Epithelial cell of esophagus (primary cell): ENCODE data around the gene GMPS.
A peak's percentile ranks its signal among the peaks of the same experiment; 100 is the strongest.

Source experiments
- DNase-seq: peaks from one replicate; pipeline ENCODE4 v3.0.0; 2010; ENCODE audit warnings: low read depth
- H3K4me3 ChIP-seq: 2 replicates; pipeline ENCODE4 v1.5.1; 2011; ENCODE audit warnings: mild to moderate bottlenecking, low read length, control low read depth
- TF ChIP-seq, protein P1 (sequence below): IDR thresholded peaks from 2 replicates; pipeline ENCODE4 v1.5.1; 2011; ENCODE audit warnings: low read depth, mild to moderate bottlenecking, low read length, control low read depth, inconsistent platforms; ENCODE audit not compliant: insufficient read depth; ENCODE audit errors: missing control alignments

Gene GMPS

DNA sequence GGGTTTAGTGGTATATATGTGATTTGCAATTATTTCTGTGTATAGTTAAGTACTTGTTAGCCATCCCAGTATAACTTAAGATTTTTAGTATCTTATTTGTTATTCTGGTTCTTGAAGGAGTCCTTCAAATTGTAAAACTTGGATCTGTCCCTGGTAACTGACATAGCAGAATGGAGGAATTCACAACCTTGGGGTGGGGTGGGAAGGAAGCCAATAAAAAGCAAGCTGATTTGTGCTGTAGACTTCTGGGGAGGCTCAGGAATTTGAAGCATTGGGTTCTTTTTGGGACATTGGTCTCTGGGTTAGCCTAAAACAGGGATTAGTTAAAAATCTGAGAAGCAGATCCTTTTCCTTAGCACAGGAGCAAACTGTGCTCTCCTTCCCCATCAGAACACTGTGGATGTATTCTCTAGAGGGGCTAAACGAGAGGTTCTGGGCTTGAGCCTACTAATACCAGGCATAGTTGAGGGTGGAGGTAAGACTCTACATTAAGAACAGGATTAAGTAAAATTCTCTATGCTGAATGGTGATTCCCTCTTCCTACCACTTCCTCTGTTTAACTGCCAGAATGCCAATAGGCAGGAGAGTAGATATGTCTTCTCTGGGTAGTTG lies 42.2 kb downstream of the GMPS start:
- DNase-seq: no peak
- no peak overlapping the region for H3K4me3 ChIP-seq
- TF ChIP-seq, protein P1, sequence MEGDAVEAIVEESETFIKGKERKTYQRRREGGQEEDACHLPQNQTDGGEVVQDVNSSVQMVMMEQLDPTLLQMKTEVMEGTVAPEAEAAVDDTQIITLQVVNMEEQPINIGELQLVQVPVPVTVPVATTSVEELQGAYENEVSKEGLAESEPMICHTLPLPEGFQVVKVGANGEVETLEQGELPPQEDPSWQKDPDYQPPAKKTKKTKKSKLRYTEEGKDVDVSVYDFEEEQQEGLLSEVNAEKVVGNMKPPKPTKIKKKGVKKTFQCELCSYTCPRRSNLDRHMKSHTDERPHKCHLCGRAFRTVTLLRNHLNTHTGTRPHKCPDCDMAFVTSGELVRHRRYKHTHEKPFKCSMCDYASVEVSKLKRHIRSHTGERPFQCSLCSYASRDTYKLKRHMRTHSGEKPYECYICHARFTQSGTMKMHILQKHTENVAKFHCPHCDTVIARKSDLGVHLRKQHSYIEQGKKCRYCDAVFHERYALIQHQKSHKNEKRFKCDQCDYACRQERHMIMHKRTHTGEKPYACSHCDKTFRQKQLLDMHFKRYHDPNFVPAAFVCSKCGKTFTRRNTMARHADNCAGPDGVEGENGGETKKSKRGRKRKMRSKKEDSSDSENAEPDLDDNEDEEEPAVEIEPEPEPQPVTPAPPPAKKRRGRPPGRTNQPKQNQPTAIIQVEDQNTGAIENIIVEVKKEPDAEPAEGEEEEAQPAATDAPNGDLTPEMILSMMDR: no peak

DNA sequence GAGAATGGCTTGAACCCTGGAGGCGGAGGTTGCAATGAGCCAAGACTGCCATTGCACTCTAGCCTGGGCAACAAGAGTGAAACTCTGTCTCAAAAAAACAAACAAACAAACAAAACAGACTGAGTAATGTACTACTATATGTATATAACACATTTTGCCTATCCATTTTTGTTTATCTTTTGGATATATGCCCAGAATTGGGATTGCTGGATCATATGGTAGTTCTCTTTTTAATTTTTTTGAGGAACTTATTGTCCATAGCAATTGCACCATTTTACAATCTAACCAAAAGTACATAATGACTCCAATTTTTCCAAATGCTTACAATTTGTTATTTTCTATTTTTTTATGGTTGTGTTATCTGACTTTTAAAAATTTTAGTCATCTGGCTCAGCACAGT lies 47.3 kb downstream of the GMPS start:
- TF ChIP-seq, protein P1: no peak
- H3K4me3 ChIP-seq: no peak overlapping the region
- no peak for DNase-seq

GRCh38 chr3:155919728-155920127 lies 49.3 kb downstream of the GMPS start:
- TF ChIP-seq, protein P1: no peak
- no peak overlapping the region for H3K4me3 ChIP-seq
- DNase-seq: peak; percentile 90

DNA sequence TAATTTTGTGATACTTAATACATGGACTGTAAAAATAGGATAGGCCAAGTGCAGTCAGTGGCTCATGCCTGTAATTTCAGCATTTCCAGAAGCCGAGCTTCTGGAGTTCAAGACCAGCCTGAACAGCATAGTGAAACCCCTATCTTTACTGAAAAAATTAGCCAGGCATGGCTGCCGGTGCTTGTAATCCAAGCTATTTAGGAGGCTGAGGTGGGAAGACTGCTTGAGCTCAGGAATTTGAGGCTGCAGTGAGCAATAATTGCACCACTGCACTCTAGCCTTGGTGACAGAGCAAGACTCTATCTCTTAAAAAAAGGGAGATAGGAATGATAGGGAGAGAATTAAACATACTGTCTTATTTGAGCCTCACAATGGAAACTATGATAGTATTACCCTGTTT lies 51.0 kb downstream of the GMPS start:
- no peak for DNase-seq
- no peak overlapping the region for H3K4me3 ChIP-seq
- TF ChIP-seq, protein P1: no peak

DNA sequence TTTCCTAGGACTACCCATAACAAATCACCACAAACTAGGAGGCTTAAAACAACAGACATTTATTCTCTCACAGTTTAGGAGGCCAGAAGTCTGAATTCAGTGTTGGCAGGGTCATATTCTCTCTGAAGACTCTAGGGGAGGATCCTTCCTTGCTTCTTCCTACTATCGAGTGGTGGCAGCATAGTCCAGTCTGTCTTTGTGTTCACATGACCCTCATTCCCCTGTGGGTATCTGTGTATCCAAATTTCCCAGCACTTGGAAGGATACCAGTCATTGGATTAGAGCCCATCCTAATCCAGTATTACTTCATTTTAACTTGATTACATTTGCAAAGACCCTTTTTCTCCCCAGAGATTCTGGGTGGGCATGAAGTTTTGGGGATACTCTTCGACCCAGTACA lies 63.8 kb downstream of the GMPS start:
- H3K4me3 ChIP-seq: no peak overlapping the region
- no peak for DNase-seq
- TF ChIP-seq, protein P1: no peak

DNA sequence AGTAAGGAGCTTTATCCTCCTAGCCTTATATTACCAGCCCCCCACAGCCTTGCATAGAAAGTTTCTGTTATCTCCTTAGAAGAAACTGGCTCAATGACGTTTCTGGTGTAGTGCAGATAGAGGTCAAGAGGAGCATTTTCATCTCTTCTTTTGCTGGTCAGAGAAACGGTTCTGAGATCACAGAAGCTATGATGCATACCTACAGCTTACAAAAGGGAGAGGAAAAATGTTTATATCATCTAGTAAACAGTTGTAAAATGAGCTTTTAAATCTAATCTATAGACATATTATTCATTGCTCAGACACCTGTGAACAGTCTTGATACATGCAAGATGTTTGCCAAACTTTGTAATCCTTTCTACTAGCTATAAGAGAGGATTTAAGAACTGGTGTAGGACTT lies 68.0 kb downstream of the GMPS start:
- no peak overlapping the region for H3K4me3 ChIP-seq
- DNase-seq: no peak
- TF ChIP-seq, protein P1: no peak

DNA sequence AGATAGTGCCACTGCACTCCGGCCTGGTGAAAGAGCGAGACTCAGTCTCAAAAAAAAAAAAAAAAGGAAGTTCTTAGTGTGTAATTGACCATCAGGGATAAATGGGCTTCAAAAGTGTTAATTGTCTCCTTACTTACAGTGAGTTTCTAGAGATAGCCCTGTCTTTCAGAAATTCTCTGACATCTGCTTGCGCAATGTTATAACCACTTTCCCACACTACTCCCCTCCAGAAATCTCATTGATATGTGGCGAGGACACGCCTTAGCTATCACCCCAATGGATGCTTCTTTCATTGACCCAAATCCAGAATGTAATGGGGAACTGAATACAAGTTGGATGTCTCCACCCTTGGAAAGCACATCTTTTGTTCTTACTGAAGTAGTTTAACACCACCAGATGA lies 70.9 kb downstream of the GMPS start:
- DNase-seq: no peak
- no peak overlapping the region for H3K4me3 ChIP-seq
- TF ChIP-seq, protein P1: no peak
